ENCODE results near the gene GRIK4. TPM values are rescaled to one million over a fixed set of nuclear protein-coding genes. Genes with fewer than 3 reads are reported as not detected.

Gene GRIK4
- total RNA-seq, 1 donor from 2014 or later = 0.89 TPM

DNA sequence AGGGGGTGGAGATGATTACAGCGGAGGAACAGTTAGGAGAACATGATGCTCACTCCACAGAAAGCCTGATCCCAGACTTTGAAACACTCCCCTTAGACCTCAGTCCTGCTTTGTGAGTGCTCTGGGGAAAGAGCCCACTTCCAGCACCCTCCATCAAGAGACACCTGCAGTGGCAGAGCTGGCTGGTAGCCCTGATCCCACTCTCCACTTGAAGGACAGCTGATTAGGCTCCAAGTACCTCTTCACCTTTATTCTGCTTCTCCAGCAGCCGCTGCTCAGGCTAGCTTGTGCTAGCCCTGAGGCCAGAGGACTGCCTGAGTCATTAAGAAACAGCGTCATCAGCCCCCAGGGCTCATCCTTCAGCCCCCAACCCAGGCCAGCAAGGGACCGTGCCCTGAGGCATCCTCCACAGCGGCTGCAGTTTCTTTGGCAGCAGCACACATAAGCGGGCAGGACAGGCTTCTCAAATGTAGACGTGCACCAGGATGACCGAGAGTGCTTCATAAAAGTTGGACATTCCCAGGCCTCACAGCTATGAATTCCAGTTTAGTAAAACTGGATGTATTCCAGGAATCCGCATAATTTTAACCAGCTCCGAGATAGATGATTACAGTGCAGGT is 366.3 kb downstream of the GRIK4 start:
- DNase-seq (ENCODE audit: low read depth, low spot score) = no peak
- peaks cover 4% of the 10 kb centered on the region for H3K9me3 Mint-ChIP-seq
- no peak overlapping the region for H3K4me3 Mint-ChIP-seq
- H3K4me1 Mint-ChIP-seq = peaks cover 5% of the 10 kb centered on the region
- peaks cover 3% of the 10 kb centered on the region for H3K36me3 Mint-ChIP-seq (ENCODE audit: low read depth)
- no peaks in the 10 kb centered on the region for H3K27me3 Mint-ChIP-seq (ENCODE audit: low read depth)
- no peak overlapping the region for H3K27ac Mint-ChIP-seq (ENCODE audit: unreplicated experiment)
- TF ChIP-seq, protein P1, sequence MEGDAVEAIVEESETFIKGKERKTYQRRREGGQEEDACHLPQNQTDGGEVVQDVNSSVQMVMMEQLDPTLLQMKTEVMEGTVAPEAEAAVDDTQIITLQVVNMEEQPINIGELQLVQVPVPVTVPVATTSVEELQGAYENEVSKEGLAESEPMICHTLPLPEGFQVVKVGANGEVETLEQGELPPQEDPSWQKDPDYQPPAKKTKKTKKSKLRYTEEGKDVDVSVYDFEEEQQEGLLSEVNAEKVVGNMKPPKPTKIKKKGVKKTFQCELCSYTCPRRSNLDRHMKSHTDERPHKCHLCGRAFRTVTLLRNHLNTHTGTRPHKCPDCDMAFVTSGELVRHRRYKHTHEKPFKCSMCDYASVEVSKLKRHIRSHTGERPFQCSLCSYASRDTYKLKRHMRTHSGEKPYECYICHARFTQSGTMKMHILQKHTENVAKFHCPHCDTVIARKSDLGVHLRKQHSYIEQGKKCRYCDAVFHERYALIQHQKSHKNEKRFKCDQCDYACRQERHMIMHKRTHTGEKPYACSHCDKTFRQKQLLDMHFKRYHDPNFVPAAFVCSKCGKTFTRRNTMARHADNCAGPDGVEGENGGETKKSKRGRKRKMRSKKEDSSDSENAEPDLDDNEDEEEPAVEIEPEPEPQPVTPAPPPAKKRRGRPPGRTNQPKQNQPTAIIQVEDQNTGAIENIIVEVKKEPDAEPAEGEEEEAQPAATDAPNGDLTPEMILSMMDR (conservative IDR thresholded peaks at IDR 0.05) = no peak

DNA sequence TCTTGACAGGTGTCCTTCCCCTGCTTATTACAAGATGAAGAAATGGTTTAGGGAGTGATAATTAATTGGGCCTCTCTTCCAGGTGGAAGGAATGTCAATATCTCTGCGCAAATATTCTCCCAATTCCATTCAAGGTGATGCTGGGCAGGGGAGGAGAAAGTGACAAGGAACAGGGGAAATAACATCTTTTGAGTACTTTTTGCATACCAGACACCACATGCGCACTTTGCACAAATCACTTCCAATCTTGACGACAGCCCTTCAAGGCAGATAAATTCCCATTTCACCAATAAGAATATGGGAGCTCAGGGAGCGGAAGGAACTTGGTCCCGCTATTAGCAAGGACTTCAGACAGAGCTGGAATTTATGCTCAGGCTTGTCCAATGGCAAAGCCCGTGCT is 367.2 kb downstream of the GRIK4 start:
- TF ChIP-seq, protein P1 (conservative IDR thresholded peaks at IDR 0.05) = no peak
- Mint-ChIP-seq H3K36me3 (ENCODE audit: low read depth) (peaks cover 3% of the 10 kb centered on the region), H3K27ac (ENCODE audit: unreplicated experiment) (no peak overlapping the region), H3K9me3 (peaks cover 4% of the 10 kb centered on the region), H3K27me3 (ENCODE audit: low read depth) (no peaks in the 10 kb centered on the region), H3K4me1 (no peaks in the 10 kb centered on the region), H3K4me3 (no peak overlapping the region)
- DNase-seq (ENCODE audit: low read depth, low spot score) = no peak

DNA sequence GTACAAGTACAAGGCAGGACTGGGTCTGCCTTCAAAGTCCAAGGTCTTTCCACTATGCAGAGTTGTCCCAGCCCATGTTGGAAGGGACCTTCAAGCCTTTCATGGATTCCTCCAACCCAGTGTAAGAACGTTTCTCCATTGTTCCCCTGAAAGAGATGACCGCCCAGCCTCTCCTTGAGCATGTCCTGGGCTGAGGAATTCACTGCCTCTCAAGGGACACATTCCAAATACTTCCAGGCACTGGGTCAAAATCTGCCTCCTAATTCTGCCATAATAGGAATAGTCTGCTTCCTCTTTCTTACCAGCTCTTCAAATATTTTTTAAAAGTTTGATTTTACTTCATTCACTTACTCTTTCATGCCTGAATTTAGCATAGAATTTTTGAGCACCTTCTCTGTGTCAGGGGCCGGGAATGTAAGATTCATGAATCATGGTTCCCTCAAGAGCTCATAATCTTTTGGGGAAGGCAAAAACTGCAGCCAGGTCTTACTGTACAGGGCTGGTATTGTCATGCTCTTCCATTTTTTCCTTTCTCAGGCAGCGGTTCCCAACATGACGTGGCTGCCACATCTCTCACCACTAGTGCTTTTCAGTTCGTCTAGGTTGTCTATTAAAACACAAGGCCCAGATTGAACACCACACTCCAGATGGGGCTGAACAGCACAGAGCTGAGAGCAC is 369.1 kb downstream of the GRIK4 start:
- DNase-seq (ENCODE audit: low read depth, low spot score) = no peak
- Mint-ChIP-seq H3K4me3 (no peak overlapping the region), H3K36me3 (ENCODE audit: low read depth) (peaks cover 3% of the 10 kb centered on the region), H3K27me3 (ENCODE audit: low read depth) (no peaks in the 10 kb centered on the region), H3K4me1 (no peaks in the 10 kb centered on the region), H3K27ac (ENCODE audit: unreplicated experiment) (no peak overlapping the region), H3K9me3 (peaks cover 4% of the 10 kb centered on the region)
- TF ChIP-seq, protein P1 (conservative IDR thresholded peaks at IDR 0.05) = no peak

DNA sequence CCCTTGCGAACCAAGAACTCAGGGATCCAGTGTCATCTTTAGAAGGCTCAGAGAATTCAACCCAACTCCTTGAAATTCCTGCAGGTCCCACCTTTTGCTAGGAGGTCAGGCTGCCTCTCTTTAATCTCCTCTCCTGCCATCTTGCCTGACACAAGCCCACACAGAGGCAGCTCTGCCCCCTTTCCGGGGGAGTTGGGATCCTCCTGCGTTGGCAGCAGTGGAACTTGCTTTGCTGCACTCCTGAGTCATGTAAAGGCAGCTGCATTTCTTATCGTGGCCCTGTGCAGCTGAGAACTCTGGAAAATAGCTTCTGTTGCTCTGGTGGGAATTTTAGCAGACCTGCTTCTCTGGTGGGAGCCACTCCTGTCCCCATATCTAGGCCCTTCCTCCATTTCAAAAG is 370.0 kb downstream of the GRIK4 start:
- no peak for DNase-seq (ENCODE audit: low read depth, low spot score)
- Mint-ChIP-seq H3K36me3 (ENCODE audit: low read depth) (no peaks in the 10 kb centered on the region), H3K4me3 (no peak overlapping the region), H3K27me3 (ENCODE audit: low read depth) (no peaks in the 10 kb centered on the region), H3K27ac (ENCODE audit: unreplicated experiment) (no peak overlapping the region), H3K9me3 (no peaks in the 10 kb centered on the region), H3K4me1 (no peaks in the 10 kb centered on the region)
- TF ChIP-seq, protein P1 (conservative IDR thresholded peaks at IDR 0.05) = no peak

DNA sequence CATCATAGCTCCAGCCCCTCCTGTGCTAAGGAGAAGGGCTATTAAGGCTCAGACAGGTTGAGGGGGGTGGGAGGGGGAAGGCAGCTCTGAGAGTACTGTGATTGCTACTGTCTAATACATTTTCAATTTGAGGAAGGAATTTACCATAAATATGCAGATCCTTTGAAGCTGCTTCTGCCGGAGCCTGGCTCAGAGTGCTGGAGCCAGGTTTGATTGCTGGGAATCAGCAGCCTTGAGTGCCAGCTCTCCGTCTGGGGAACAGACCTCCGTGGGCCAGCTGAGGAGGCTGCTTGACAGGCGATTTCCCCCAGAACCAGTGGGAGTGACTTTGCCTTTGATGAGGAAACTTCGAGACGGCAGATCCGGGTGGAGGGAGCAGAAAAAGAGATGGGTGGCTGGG is 370.6 kb downstream of the GRIK4 start:
- Mint-ChIP-seq H3K9me3 (no peaks in the 10 kb centered on the region), H3K4me1 (no peaks in the 10 kb centered on the region), H3K27ac (ENCODE audit: unreplicated experiment) (no peak overlapping the region), H3K36me3 (ENCODE audit: low read depth) (no peaks in the 10 kb centered on the region), H3K4me3 (no peak overlapping the region), H3K27me3 (ENCODE audit: low read depth) (no peaks in the 10 kb centered on the region)
- no peak for DNase-seq (ENCODE audit: low read depth, low spot score)
- TF ChIP-seq, protein P1 (conservative IDR thresholded peaks at IDR 0.05) = no peak
